ENCODE results near the gene PUS7L. TPM values are rescaled to one million over a fixed set of nuclear protein-coding genes. Genes with fewer than 3 reads are reported as not detected.
"Not testable (repeated sequence)": the region's sequence is repeated elsewhere in the genome, so short reads cannot be mapped to it uniquely, and the experiment has no call there.

PUS7L gene
- polyA plus RNA-seq, 1 donor from 2014 or later, result 29.2 TPM

GRCh38 chr12:43754015-43754414 is 4.6 kb downstream of the PUS7L start:
- no peak overlapping the region for H2AFZ ChIP-seq (ENCODE audit: low read depth, low read length)
- no peaks in the 10 kb centered on the region for H3K9me3 ChIP-seq (ENCODE audit: low read length)
- no peaks in the 10 kb centered on the region for H3K9me2 ChIP-seq (ENCODE audit: insufficient read depth, low read length)
- no peak overlapping the region for H3K4me2 ChIP-seq (ENCODE audit: low read length)
- H4K20me1 ChIP-seq (ENCODE audit: insufficient read depth), result no peaks in the 10 kb centered on the region
- no peaks in the 10 kb centered on the region for H3K36me3 ChIP-seq (ENCODE audit: insufficient read depth, low read length)
- no peak for TF ChIP-seq EZH2 (IDR thresholded peaks at IDR 0.05; ENCODE audit: borderline replicate concordance, insufficient read depth, low read length, poor library complexity, severe bottlenecking)
- TF ChIP-seq RAD21 (conservative IDR thresholded peaks at IDR 0.05), result no peak
- TF ChIP-seq REST (IDR thresholded peaks at IDR 0.05; ENCODE audit: borderline replicate concordance), result no peak
- no peak for TF ChIP-seq MXI1 (conservative IDR thresholded peaks at IDR 0.05; ENCODE audit: poor library complexity, severe bottlenecking)
- TF ChIP-seq TAF1 (IDR thresholded peaks at IDR 0.05; ENCODE audit: low read depth), result no peak
- TF ChIP-seq EP300 (conservative IDR thresholded peaks at IDR 0.05; ENCODE audit: poor library complexity, severe bottlenecking), result no peak
- TF ChIP-seq SMC3 (conservative IDR thresholded peaks at IDR 0.05; ENCODE audit: poor library complexity), result no peak
- TF ChIP-seq CTCF (IDR thresholded peaks at IDR 0.05; ENCODE audit: poor library complexity, severe bottlenecking), result no peak
- TF ChIP-seq POLR2AphosphoS5 (IDR thresholded peaks at IDR 0.05), result no peak
- H3K27me3 ChIP-seq (ENCODE audit: insufficient read depth, low read depth, low read length), result no peaks in the 10 kb centered on the region
- no peaks in the 10 kb centered on the region for H3K79me2 ChIP-seq (replicated peaks; ENCODE audit: insufficient read depth, low read length)
- no peaks in the 10 kb centered on the region for H3F3A ChIP-seq (ENCODE audit: insufficient read depth, low read length, poor library complexity, severe bottlenecking)
- no peak overlapping the region for H3K27ac ChIP-seq (ENCODE audit: low read length)
- peak overlapping the region; percentile 36 for H3K4me3 ChIP-seq (ENCODE audit: low read length)
- H3K9ac ChIP-seq (ENCODE audit: low read length), result no peak overlapping the region

- not testable (repeated sequence) for H3K4me2 ChIP-seq (ENCODE audit: low read length); H3K9me2 ChIP-seq (ENCODE audit: insufficient read depth, low read length); H4K20me1 ChIP-seq (ENCODE audit: insufficient read depth); H3F3A ChIP-seq (ENCODE audit: insufficient read depth, low read length, poor library complexity, severe bottlenecking); H3K36me3 ChIP-seq (ENCODE audit: insufficient read depth, low read length); H3K4me3 ChIP-seq (ENCODE audit: low read length); H3K27ac ChIP-seq (ENCODE audit: low read length); H3K79me2 ChIP-seq (replicated peaks; ENCODE audit: insufficient read depth, low read length); H3K9me3 ChIP-seq (ENCODE audit: low read length); H3K9ac ChIP-seq (ENCODE audit: low read length); H2AFZ ChIP-seq (ENCODE audit: low read depth, low read length); H3K27me3 ChIP-seq (ENCODE audit: insufficient read depth, low read depth, low read length)
These were observed 7.2 kb downstream of the PUS7L start for GRCh38 chr12:43751360-43751759.

GRCh38 chr12:43750814-43751213 is 7.8 kb downstream of the PUS7L start:
- H2AFZ ChIP-seq (ENCODE audit: low read depth, low read length), result no peak overlapping the region
- H3K27ac ChIP-seq (ENCODE audit: low read length), result no peak overlapping the region
- no peaks in the 10 kb centered on the region for H3F3A ChIP-seq (ENCODE audit: insufficient read depth, low read length, poor library complexity, severe bottlenecking)
- H4K20me1 ChIP-seq (ENCODE audit: insufficient read depth), result no peaks in the 10 kb centered on the region
- no peaks in the 10 kb centered on the region for H3K9me3 ChIP-seq (ENCODE audit: low read length)
- H3K4me2 ChIP-seq (ENCODE audit: low read length), result no peak overlapping the region
- H3K27me3 ChIP-seq (ENCODE audit: insufficient read depth, low read depth, low read length), result no peaks in the 10 kb centered on the region
- H3K9ac ChIP-seq (ENCODE audit: low read length), result no peak overlapping the region
- H3K9me2 ChIP-seq (ENCODE audit: insufficient read depth, low read length), result no peaks in the 10 kb centered on the region
- peaks cover under 1% of the 10 kb centered on the region for H3K36me3 ChIP-seq (ENCODE audit: insufficient read depth, low read length)
- H3K79me2 ChIP-seq (replicated peaks; ENCODE audit: insufficient read depth, low read length), result no peaks in the 10 kb centered on the region
- H3K4me3 ChIP-seq (ENCODE audit: low read length), result no peak overlapping the region
- TF ChIP-seq SMC3 (conservative IDR thresholded peaks at IDR 0.05; ENCODE audit: poor library complexity), result no peak
- no peak for TF ChIP-seq EP300 (conservative IDR thresholded peaks at IDR 0.05; ENCODE audit: poor library complexity, severe bottlenecking)
- TF ChIP-seq REST (IDR thresholded peaks at IDR 0.05; ENCODE audit: borderline replicate concordance), result no peak
- no peak for TF ChIP-seq POLR2AphosphoS5 (IDR thresholded peaks at IDR 0.05)
- TF ChIP-seq TAF1 (IDR thresholded peaks at IDR 0.05; ENCODE audit: low read depth), result no peak
- no peak for TF ChIP-seq EZH2 (IDR thresholded peaks at IDR 0.05; ENCODE audit: borderline replicate concordance, insufficient read depth, low read length, poor library complexity, severe bottlenecking)
- no peak for TF ChIP-seq RAD21 (conservative IDR thresholded peaks at IDR 0.05)
- TF ChIP-seq CTCF (IDR thresholded peaks at IDR 0.05; ENCODE audit: poor library complexity, severe bottlenecking), result no peak
- no peak for TF ChIP-seq MXI1 (conservative IDR thresholded peaks at IDR 0.05; ENCODE audit: poor library complexity, severe bottlenecking)
